Memory B cell (primary cell): ENCODE measurements around the gene DPCD.
A peak's percentile ranks its signal among the peaks of the same experiment; 100 is the strongest.

Experiments
- ATAC-seq: fragments of 150-1000 bp; cut with Tn5 transposase; 2 replicates; pipeline ENCODE4 v1.10.0; 2021; ENCODE audit warnings: low read depth, mild to moderate bottlenecking, moderate library complexity
- DNase-seq, 2 donors: peaks; one replicate each; pipeline ENCODE4 v3.0.0; 2022; ENCODE audit warnings: low spot score in 2 of 2
- H3K27ac Mint-ChIP-seq: one replicate; pipeline ENCODE4 v1.8.0; 2022; ENCODE audit warnings: mild to moderate bottlenecking, moderate library complexity, mixed read lengths
- H3K27me3 Mint-ChIP-seq: one replicate; pipeline ENCODE4 v1.8.0; 2022; ENCODE audit warnings: mixed read lengths
- H3K36me3 Mint-ChIP-seq: one replicate; pipeline ENCODE4 v1.8.0; 2022; ENCODE audit warnings: mild to moderate bottlenecking, mixed read lengths
- H3K4me1 Mint-ChIP-seq: one replicate; pipeline ENCODE4 v1.8.0; 2022; ENCODE audit warnings: mixed read lengths
- H3K4me3 Mint-ChIP-seq: one replicate; pipeline ENCODE4 v1.8.0; 2022; ENCODE audit warnings: mild to moderate bottlenecking, moderate library complexity, mixed read lengths
- H3K9me3 Mint-ChIP-seq: one replicate; pipeline ENCODE4 v1.8.0; 2022; ENCODE audit warnings: mixed read lengths

DPCD gene

GRCh38 chr10:101563007-101563406, 25.1 kb upstream of the DPCD start:
- Mint-ChIP-seq H3K27me3 (peaks cover 27% of the 10 kb centered on the region), H3K36me3 (no peaks in the 10 kb centered on the region), H3K27ac (no peak overlapping the region), H3K4me3 (no peak overlapping the region), H3K4me1 (peaks cover 10% of the 10 kb centered on the region), H3K9me3 (no peaks in the 10 kb centered on the region)
- ATAC-seq: no peak
- DNase-seq: no peak

- no peak overlapping the region for H3K4me3 Mint-ChIP-seq
- H3K36me3 Mint-ChIP-seq: no peaks in the 10 kb centered on the region
- no peak for ATAC-seq
- H3K9me3 Mint-ChIP-seq: no peaks in the 10 kb centered on the region
- DNase-seq: no peak
- H3K27ac Mint-ChIP-seq: no peak overlapping the region
- peaks cover 10% of the 10 kb centered on the region for H3K4me1 Mint-ChIP-seq
- H3K27me3 Mint-ChIP-seq: peaks cover 32% of the 10 kb centered on the region
Measured at GRCh38 chr10:101563497-101564040, 24.6 kb upstream of the DPCD start.

DNA sequence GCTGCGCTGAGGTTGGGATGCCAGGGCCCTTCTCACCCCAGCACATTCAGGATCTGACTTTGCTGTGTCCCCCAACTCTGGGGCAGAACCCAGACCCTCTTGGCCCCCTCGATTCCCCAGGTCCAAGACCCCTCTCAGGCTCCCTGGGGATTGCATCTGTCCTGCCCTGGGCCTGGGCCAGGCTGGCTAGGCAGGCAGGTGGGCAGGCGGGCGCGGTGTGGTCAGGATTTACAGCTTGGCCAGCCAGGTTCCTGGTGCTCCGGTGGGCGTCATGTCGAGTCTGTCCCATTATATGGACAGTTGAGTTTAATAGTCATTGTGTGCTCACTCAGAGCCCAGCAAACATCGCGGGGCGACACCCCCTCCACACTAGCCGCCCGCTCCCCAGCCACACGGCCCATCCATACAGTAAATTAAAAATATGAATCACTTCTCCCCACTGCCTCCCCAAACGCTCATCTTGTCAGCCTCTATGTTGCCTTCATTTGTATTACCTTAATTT, 23.6 kb upstream of the DPCD start:
- Mint-ChIP-seq H3K27me3 (peaks cover 39% of the 10 kb centered on the region), H3K36me3 (no peaks in the 10 kb centered on the region), H3K27ac (no peak overlapping the region), H3K9me3 (no peaks in the 10 kb centered on the region), H3K4me1 (peaks cover 12% of the 10 kb centered on the region), H3K4me3 (no peak overlapping the region)
- ATAC-seq: no peak
- DNase-seq: peak in 1 of 2 donors; percentile 8

DNA sequence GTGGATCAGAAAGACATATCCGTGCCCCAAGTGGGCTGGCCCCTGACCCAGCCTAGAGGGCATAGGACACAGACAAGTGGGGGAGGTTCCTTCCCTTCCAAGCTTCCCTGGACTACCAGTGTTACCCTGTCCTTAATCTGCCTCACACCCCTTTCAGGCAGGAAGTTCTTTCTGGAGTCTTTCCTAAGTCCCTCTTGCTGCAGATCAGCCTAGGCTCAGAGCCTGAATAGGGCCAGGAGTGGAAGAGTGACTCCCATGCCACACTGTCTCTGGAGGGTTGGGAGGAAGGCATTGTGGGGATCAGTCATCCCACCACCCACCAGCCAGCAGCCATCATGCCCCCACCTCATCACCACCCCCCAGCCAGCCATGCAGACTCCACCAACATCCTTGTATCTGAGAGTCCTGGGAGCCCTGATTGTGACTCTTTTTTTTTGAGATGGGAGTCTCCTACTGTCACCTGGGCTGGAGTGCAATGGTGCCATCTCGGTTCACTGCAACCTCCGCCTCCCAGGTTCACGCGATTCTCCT, 22.7 kb upstream of the DPCD start:
- Mint-ChIP-seq H3K36me3 (no peaks in the 10 kb centered on the region), H3K4me1 (peaks cover 15% of the 10 kb centered on the region), H3K9me3 (no peaks in the 10 kb centered on the region), H3K27me3 (peaks cover 41% of the 10 kb centered on the region), H3K4me3 (no peak overlapping the region), H3K27ac (no peak overlapping the region)
- no peak for DNase-seq
- no peak for ATAC-seq

- no peak overlapping the region for H3K4me3 Mint-ChIP-seq
- no peaks in the 10 kb centered on the region for H3K36me3 Mint-ChIP-seq
- no peaks in the 10 kb centered on the region for H3K9me3 Mint-ChIP-seq
- ATAC-seq: no peak
- DNase-seq: no peak
- H3K27ac Mint-ChIP-seq: no peak overlapping the region
- H3K27me3 Mint-ChIP-seq: peaks cover 41% of the 10 kb centered on the region
- peaks cover 20% of the 10 kb centered on the region for H3K4me1 Mint-ChIP-seq
Measured at GRCh38 chr10:101565936-101566332, 22.2 kb upstream of the DPCD start.

GRCh38 chr10:101566333-101567164, 21.6 kb upstream of the DPCD start:
- DNase-seq: no peak
- H3K36me3 Mint-ChIP-seq: no peaks in the 10 kb centered on the region
- H3K4me1 Mint-ChIP-seq: peaks cover 21% of the 10 kb centered on the region
- H3K9me3 Mint-ChIP-seq: no peaks in the 10 kb centered on the region
- H3K27me3 Mint-ChIP-seq: peaks cover 41% of the 10 kb centered on the region
- H3K4me3 Mint-ChIP-seq: peak overlapping the region; percentile 18
- H3K27ac Mint-ChIP-seq: no peak overlapping the region
- peak; percentile 14 for ATAC-seq

DNA sequence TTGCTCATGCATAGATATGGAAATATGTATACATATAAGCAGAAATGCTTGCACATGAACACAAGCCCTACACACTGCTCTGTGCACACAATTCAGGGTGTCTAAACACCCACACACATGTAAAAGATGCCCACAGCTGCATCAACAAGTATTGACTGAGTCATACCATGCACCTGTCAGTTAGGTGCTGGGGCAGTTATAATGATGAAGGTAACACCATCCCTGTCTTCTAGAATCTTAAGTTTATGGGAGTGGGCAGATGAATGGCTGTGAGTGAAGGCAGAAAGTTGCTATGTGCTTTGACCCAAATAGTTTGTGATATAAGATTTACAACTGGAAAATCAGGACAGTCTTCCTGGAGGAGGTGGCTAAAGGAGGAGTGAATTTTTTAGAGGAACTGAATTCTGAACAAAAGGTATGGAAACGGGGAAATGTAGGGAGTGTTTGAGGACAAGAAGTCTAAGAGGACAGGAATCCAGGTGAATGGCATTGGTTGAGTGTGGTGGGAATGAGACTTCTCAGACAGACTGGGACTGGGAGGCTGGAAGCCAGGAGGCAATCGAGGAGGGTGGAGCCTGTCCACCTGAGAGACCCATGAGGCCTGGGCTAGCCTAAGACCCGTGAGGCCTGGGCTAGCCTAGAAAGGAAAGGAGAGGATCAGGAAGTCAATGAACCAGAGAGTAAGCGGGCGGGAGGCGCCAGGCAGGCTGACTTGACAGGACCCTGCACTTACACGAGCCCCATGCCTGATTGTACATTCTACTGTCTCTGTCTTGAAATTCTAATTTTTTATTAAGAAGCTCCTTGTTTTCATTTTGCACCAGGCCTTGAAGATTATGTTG, 20.7 kb upstream of the DPCD start:
- Mint-ChIP-seq H3K9me3 (no peaks in the 10 kb centered on the region), H3K4me3 (peak overlapping the region; percentile 8), H3K27ac (no peak overlapping the region), H3K36me3 (no peaks in the 10 kb centered on the region), H3K4me1 (peaks cover 21% of the 10 kb centered on the region), H3K27me3 (peaks cover 38% of the 10 kb centered on the region)
- ATAC-seq (no peak), DNase-seq (no peak)

DNA sequence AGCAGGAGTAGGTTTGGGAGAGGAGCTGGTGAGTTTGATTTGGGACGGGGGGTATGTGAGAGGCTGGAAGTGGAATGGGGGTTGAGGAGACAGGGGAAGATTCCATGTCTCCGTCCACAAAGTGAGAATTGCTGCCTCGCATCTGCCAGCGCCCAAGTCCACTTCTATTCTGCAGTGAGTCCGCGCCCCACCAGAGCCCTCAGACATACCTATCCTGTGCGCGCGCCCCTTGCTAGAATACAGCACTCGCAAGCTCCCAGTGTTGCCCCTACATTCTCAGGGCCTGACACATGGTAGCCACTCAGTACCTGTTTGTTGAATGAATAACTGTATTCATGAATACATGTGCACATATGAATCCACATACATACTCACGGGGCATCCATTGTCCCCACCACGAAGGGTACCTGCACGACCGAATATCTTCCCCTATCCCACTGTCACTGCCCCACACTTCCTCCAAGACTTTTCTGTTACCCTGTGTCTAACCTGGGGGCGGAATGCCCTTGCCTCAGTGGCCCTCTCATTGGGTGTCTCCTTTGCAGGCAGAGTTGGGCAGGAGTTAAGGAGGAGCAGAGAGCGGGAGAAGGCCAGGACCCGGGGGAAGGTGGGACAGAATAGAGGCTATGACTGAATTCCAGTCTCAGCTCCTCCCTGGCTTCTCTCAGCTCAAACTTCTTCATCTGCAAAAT, 19.9 kb upstream of the DPCD start:
- ATAC-seq (no peak), DNase-seq (no peak)
- Mint-ChIP-seq H3K27me3 (peaks cover 37% of the 10 kb centered on the region), H3K27ac (no peak overlapping the region), H3K4me1 (peaks cover 21% of the 10 kb centered on the region), H3K36me3 (peaks cover 1% of the 10 kb centered on the region), H3K4me3 (no peak overlapping the region), H3K9me3 (no peaks in the 10 kb centered on the region)

GRCh38 chr10:101569323-101569621, 18.8 kb upstream of the DPCD start:
- H3K4me1 Mint-ChIP-seq: peaks cover 21% of the 10 kb centered on the region
- DNase-seq (no peak), ATAC-seq (no peak)
- peak overlapping the region; percentile 80 for H3K4me3 Mint-ChIP-seq
- H3K36me3 Mint-ChIP-seq: peaks cover 1% of the 10 kb centered on the region
- H3K9me3 Mint-ChIP-seq: no peaks in the 10 kb centered on the region
- no peak overlapping the region for H3K27ac Mint-ChIP-seq
- peaks cover 33% of the 10 kb centered on the region for H3K27me3 Mint-ChIP-seq

- peak overlapping the region; percentile 80 for H3K4me3 Mint-ChIP-seq
- DNase-seq (peak; percentile 84 to 88), ATAC-seq (peak; percentile 84)
- H3K9me3 Mint-ChIP-seq: no peaks in the 10 kb centered on the region
- peaks cover 33% of the 10 kb centered on the region for H3K27me3 Mint-ChIP-seq
- no peak overlapping the region for H3K27ac Mint-ChIP-seq
- H3K36me3 Mint-ChIP-seq: peaks cover 1% of the 10 kb centered on the region
- H3K4me1 Mint-ChIP-seq: peaks cover 21% of the 10 kb centered on the region
Measured at GRCh38 chr10:101569622-101570427, 18.3 kb upstream of the DPCD start.

GRCh38 chr10:101570428-101571270, 17.5 kb upstream of the DPCD start:
- Mint-ChIP-seq H3K36me3 (peaks cover 1% of the 10 kb centered on the region), H3K27ac (no peak overlapping the region), H3K4me3 (peak overlapping the region; percentile 80), H3K9me3 (no peaks in the 10 kb centered on the region), H3K27me3 (peaks cover 30% of the 10 kb centered on the region), H3K4me1 (peaks cover 21% of the 10 kb centered on the region)
- no peak for DNase-seq
- ATAC-seq: no peak

- H3K4me3 Mint-ChIP-seq: no peak overlapping the region
- H3K27ac Mint-ChIP-seq: no peak overlapping the region
- ATAC-seq (no peak), DNase-seq (no peak)
- peaks cover 3% of the 10 kb centered on the region for H3K36me3 Mint-ChIP-seq
- H3K9me3 Mint-ChIP-seq: no peaks in the 10 kb centered on the region
- peaks cover 18% of the 10 kb centered on the region for H3K4me1 Mint-ChIP-seq
- H3K27me3 Mint-ChIP-seq: peaks cover 25% of the 10 kb centered on the region
Measured at GRCh38 chr10:101571271-101571925, 16.7 kb upstream of the DPCD start.
